Measurements from ENCODE around the gene PRKCA. TPM values are rescaled to one million over a fixed set of nuclear protein-coding genes. Genes with fewer than 3 reads are reported as not detected.

Gene PRKCA
- total and polyA plus RNA-seq, 2 of the 13 experiments (the other 11 are each of a cell fraction or from before 2014, with no cell fraction given), result 18.5 to 21.5 TPM

DNA sequence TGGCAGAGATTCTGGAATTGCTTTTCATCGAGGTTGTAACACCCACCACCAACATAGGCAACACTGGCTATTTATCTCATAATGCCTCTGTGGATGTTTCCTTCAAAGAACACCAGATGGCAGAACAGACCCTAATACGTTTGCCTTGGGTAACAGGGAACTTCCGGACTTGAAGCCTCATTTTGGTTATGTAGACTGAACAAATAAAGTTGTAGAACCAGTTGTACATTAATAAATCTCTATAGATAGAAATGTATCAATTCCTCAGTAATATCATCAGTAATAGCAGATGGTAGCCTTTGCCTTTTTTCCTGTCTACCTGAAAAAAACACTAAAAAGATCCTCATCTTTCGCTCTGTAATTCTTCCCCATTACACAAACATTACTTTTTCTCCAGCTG lies 47.3 kb upstream of the PRKCA start (continued):
- TF ChIP-seq, protein P1, sequence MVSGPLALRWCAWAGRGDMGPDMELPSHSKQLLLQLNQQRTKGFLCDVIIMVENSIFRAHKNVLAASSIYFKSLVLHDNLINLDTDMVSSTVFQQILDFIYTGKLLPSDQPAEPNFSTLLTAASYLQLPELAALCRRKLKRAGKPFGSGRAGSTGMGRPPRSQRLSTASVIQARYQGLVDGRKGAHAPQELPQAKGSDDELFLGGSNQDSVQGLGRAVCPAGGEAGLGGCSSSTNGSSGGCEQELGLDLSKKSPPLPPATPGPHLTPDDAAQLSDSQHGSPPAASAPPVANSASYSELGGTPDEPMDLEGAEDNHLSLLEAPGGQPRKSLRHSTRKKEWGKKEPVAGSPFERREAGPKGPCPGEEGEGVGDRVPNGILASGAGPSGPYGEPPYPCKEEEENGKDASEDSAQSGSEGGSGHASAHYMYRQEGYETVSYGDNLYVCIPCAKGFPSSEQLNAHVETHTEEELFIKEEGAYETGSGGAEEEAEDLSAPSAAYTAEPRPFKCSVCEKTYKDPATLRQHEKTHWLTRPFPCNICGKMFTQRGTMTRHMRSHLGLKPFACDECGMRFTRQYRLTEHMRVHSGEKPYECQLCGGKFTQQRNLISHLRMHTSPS (CRISPR knock-in tag; IDR thresholded peaks at IDR 0.05; ENCODE audit: low read depth), result no peak
- TF ChIP-seq KAT2B (IDR thresholded peaks at IDR 0.05; ENCODE audit: borderline replicate concordance, low read depth, low read length), result no peak
- no peak for TF ChIP-seq TBX3 (IDR thresholded peaks at IDR 0.05; ENCODE audit: borderline replicate concordance)
- TF ChIP-seq ZNF143 (CRISPR knock-in tag; IDR thresholded peaks at IDR 0.05), result no peak
- TF ChIP-seq, protein P2, sequence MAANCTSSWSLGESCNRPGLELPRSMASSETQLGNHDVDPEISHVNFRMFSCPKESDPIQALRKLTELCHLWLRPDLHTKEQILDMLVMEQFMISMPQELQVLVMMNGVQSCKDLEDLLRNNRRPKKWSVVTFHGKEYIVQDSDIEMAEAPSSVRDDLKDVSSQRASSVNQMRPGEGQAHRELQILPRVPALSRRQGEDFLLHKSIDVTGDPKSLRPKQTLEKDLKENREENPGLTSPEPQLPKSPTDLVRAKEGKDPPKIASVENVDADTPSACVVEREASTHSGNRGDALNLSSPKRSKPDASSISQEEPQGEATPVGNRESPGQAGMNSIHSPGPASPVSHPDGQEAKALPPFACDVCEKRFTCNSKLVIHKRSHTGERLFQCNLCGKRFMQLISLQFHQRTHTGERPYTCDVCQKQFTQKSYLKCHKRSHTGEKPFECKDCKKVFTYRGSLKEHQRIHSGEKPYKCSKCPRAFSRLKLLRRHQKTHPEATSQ (CRISPR knock-in tag; IDR thresholded peaks at IDR 0.05; ENCODE audit: borderline replicate concordance), result peak; percentile 16; the same call in 1 of the 2 replicates
- TF ChIP-seq, protein P3, sequence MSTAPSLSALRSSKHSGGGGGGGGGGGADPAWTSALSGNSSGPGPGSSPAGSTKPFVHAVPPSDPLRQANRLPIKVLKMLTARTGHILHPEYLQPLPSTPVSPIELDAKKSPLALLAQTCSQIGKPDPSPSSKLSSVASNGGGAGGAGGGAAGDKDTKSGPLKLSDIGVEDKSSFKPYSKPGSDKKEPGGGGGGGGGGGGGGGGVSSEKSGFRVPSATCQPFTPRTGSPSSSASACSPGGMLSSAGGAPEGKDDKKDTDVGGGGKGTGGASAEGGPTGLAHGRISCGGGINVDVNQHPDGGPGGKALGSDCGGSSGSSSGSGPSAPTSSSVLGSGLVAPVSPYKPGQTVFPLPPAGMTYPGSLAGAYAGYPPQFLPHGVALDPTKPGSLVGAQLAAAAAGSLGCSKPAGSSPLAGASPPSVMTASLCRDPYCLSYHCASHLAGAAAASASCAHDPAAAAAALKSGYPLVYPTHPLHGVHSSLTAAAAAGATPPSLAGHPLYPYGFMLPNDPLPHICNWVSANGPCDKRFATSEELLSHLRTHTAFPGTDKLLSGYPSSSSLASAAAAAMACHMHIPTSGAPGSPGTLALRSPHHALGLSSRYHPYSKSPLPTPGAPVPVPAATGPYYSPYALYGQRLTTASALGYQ (CRISPR knock-in tag; IDR thresholded peaks at IDR 0.05), result no peak
- no peak for TF ChIP-seq ZNF607 (CRISPR knock-in tag; IDR thresholded peaks at IDR 0.05; ENCODE audit: borderline replicate concordance)
- TF ChIP-seq KMT2B (CRISPR knock-in tag; IDR thresholded peaks at IDR 0.05), result 0 out of 2 replicates have a peak, but pooled peaks have one; percentile 36
- peak; percentile 40; the same call in 1 of the 2 replicates for TF ChIP-seq ZNF614 (CRISPR knock-in tag; IDR thresholded peaks at IDR 0.05; ENCODE audit: borderline replicate concordance)
- TF ChIP-seq NCOA2 (CRISPR knock-in tag; IDR thresholded peaks at IDR 0.05), result 0 out of 2 replicates have a peak, but pooled peaks have one; percentile 41
- TF ChIP-seq ZNF432 (CRISPR knock-in tag; IDR thresholded peaks at IDR 0.05; ENCODE audit: borderline replicate concordance), result no peak
- TF ChIP-seq, protein P4, sequence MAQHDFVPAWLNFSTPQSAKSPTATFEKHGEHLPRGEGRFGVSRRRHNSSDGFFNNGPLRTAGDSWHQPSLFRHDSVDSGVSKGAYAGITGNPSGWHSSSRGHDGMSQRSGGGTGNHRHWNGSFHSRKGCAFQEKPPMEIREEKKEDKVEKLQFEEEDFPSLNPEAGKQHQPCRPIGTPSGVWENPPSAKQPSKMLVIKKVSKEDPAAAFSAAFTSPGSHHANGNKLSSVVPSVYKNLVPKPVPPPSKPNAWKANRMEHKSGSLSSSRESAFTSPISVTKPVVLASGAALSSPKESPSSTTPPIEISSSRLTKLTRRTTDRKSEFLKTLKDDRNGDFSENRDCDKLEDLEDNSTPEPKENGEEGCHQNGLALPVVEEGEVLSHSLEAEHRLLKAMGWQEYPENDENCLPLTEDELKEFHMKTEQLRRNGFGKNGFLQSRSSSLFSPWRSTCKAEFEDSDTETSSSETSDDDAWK (CRISPR knock-in tag; IDR thresholded peaks at IDR 0.05), result no peak
- TF ChIP-seq SNAPC2 (CRISPR knock-in tag; IDR thresholded peaks at IDR 0.05), result 0 out of 2 replicates have a peak, but pooled peaks have one; percentile 56
- TF ChIP-seq FOXM1 (CRISPR knock-in tag; IDR thresholded peaks at IDR 0.05), result no peak
- no peak for TF ChIP-seq ZNF274 (CRISPR knock-in tag; IDR thresholded peaks at IDR 0.05)
- TF ChIP-seq, protein P5, sequence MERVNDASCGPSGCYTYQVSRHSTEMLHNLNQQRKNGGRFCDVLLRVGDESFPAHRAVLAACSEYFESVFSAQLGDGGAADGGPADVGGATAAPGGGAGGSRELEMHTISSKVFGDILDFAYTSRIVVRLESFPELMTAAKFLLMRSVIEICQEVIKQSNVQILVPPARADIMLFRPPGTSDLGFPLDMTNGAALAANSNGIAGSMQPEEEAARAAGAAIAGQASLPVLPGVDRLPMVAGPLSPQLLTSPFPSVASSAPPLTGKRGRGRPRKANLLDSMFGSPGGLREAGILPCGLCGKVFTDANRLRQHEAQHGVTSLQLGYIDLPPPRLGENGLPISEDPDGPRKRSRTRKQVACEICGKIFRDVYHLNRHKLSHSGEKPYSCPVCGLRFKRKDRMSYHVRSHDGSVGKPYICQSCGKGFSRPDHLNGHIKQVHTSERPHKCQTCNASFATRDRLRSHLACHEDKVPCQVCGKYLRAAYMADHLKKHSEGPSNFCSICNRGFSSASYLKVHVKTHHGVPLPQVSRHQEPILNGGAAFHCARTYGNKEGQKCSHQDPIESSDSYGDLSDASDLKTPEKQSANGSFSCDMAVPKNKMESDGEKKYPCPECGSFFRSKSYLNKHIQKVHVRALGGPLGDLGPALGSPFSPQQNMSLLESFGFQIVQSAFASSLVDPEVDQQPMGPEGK (CRISPR knock-in tag; IDR thresholded peaks at IDR 0.05), result 0 out of 2 replicates have a peak, but pooled peaks have one; percentile 24
- TF ChIP-seq FOXJ3 (CRISPR knock-in tag; IDR thresholded peaks at IDR 0.05; ENCODE audit: borderline replicate concordance), result peak; percentile 51; the same call in 1 of the 2 replicates
- peak; percentile 77 for TF ChIP-seq GATAD2A (CRISPR knock-in tag; IDR thresholded peaks at IDR 0.05)
- 0 out of 2 replicates have a peak, but pooled peaks have one; percentile 10 for TF ChIP-seq FOSL2 (CRISPR knock-in tag; IDR thresholded peaks at IDR 0.05)
- TF ChIP-seq CBFB (CRISPR knock-in tag; IDR thresholded peaks at IDR 0.05), result no peak
- no peak for TF ChIP-seq HOXA7 (CRISPR knock-in tag; IDR thresholded peaks at IDR 0.05)
- no peak for TF ChIP-seq LCORL (IDR thresholded peaks at IDR 0.05)
- TF ChIP-seq LCORL (CRISPR knock-in tag; IDR thresholded peaks at IDR 0.05), result 0 out of 2 replicates have a peak, but pooled peaks have one; percentile 47

Measured in HepG2 (cell line).